ENCODE data around the gene HSP90AA1. TPM values are rescaled to one million over a fixed set of nuclear protein-coding genes. Genes with fewer than 3 reads are reported as not detected.

HSP90AA1 gene
- total and polyA plus RNA-seq, 2 experiments from 2014 or later, result 1,401 to 2,107 TPM

- TF ChIP-seq ZNF114 (CRISPR knock-in tag; IDR thresholded peaks at IDR 0.05) (no peak), CTCF (conservative IDR thresholded peaks at IDR 0.05; ENCODE audit: low read depth in 2 of 2) (peak; percentile 13 to 20; a peak in 2 of 4 replicates)
- Histone ChIP-seq H3K4me2 (peak overlapping the region; percentile 74), H3K4me1 (ENCODE audit: insufficient read depth) (no peaks in the 10 kb centered on the region), H3K27ac (ENCODE audit: low read depth) (no peak overlapping the region; the same call in 1 of the 2 replicates), H3K79me2 (replicated peaks; ENCODE audit: insufficient read depth) (no peaks in the 10 kb centered on the region), H3F3A (replicated peaks; ENCODE audit: low read depth) (0 out of 2 replicates have a peak, but pooled peaks cover 3% of the 10 kb centered on the region), H3K36me3 (ENCODE audit: insufficient read depth) (no peaks in the 10 kb centered on the region), H2AFZ (peak overlapping the region; percentile 96), H3K27me3 (ENCODE audit: insufficient read depth) (no peaks in the 10 kb centered on the region), H4K20me1 (replicated peaks; ENCODE audit: insufficient read depth) (no peaks in the 10 kb centered on the region), H3K4me3 (peak overlapping the region; percentile 34; the same call in 1 of the 2 replicates), H3K9me2 (ENCODE audit: insufficient read depth) (no peaks in the 10 kb centered on the region)
- DNase-seq (ENCODE audit: low spot score), result peak; percentile 73
- H3K27me3 Mint-ChIP-seq (ENCODE audit: insufficient read depth, low read depth, poor library complexity), result peaks cover 5% of the 10 kb centered on the region
- H3K4me3 Mint-ChIP-seq, result no peak overlapping the region
- no peaks in the 10 kb centered on the region; the same call in 2 of the 3 replicates for H3K9me3 Mint-ChIP-seq
- H3K36me3 Mint-ChIP-seq (ENCODE audit: low read depth), result no peaks in the 10 kb centered on the region
- ATAC-seq, result peak; percentile 90
- no peak overlapping the region for H3K27ac Mint-ChIP-seq
- H3K4me1 Mint-ChIP-seq, result peaks cover 5% of the 10 kb centered on the region; the same call in 2 of the 3 replicates
Observed at GRCh38 chr14:102063109-102063807, 23.6 kb downstream of the HSP90AA1 start.

DNA sequence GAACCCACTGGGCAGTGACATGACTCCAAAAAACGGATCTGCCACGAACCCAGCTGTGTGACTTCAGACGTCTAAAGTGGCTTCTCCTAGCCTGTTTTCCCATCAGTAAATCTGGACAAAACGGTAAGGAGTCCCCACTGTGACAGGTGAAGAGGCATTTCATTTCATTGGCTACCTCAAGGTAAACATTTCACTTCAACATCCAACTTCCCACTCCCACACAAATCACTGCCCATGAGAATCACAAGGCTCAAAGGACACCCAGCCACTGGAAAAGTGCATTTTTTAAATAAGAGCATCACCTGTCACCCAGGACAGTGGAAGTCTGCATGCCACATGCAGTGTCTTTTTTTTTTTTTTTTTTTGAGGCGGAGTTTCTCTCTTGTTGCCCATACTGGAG, 27.9 kb downstream of the HSP90AA1 start:
- H3K9me2 ChIP-seq (ENCODE audit: insufficient read depth), result no peaks in the 10 kb centered on the region
- H3K4me3 ChIP-seq, result no peak overlapping the region
- no peaks in the 10 kb centered on the region for H3K79me2 ChIP-seq (replicated peaks; ENCODE audit: insufficient read depth)
- peaks cover 6% of the 10 kb centered on the region for H3K36me3 Mint-ChIP-seq (ENCODE audit: low read depth)
- no peaks in the 10 kb centered on the region for H3K36me3 ChIP-seq (ENCODE audit: insufficient read depth)
- H3K27ac ChIP-seq (ENCODE audit: low read depth), result no peak overlapping the region
- H3K27me3 ChIP-seq (ENCODE audit: insufficient read depth), result no peaks in the 10 kb centered on the region
- peaks cover 24% of the 10 kb centered on the region; the same call in 1 of the 2 replicates for H3F3A ChIP-seq (replicated peaks; ENCODE audit: low read depth)
- DNase-seq (ENCODE audit: low spot score) (no peak), ATAC-seq (no peak)
- no peak overlapping the region for H3K4me3 Mint-ChIP-seq
- H3K27me3 Mint-ChIP-seq (ENCODE audit: insufficient read depth, low read depth, poor library complexity), result peaks cover 21% of the 10 kb centered on the region
- H3K4me1 Mint-ChIP-seq, result peaks cover 36% of the 10 kb centered on the region
- 0 out of 2 replicates have a peak overlapping the region, but pooled peaks have one; percentile 14 for H2AFZ ChIP-seq
- no peak overlapping the region for H3K27ac Mint-ChIP-seq
- H3K4me2 ChIP-seq, result no peak overlapping the region
- no peaks in the 10 kb centered on the region for H4K20me1 ChIP-seq (replicated peaks; ENCODE audit: insufficient read depth)
- H3K9me3 Mint-ChIP-seq, result no peaks in the 10 kb centered on the region
- H3K4me1 ChIP-seq (ENCODE audit: insufficient read depth), result 0 out of 2 replicates have a peak, but pooled peaks cover 2% of the 10 kb centered on the region
- no peak for TF ChIP-seq STAT1 (IDR thresholded peaks at IDR 0.05; ENCODE audit: unreplicated experiment)
- TF ChIP-seq POLR2AphosphoS5 (IDR thresholded peaks at IDR 0.05; ENCODE audit: low read depth), result no peak
- no peak for TF ChIP-seq CTCF (conservative IDR thresholded peaks at IDR 0.05; ENCODE audit: low read depth in 2 of 2)
- no peak for TF ChIP-seq REST (IDR thresholded peaks at IDR 0.05; ENCODE audit: unreplicated experiment)
- TF ChIP-seq, protein P1, sequence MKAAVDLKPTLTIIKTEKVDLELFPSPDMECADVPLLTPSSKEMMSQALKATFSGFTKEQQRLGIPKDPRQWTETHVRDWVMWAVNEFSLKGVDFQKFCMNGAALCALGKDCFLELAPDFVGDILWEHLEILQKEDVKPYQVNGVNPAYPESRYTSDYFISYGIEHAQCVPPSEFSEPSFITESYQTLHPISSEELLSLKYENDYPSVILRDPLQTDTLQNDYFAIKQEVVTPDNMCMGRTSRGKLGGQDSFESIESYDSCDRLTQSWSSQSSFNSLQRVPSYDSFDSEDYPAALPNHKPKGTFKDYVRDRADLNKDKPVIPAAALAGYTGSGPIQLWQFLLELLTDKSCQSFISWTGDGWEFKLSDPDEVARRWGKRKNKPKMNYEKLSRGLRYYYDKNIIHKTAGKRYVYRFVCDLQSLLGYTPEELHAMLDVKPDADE (IDR thresholded peaks at IDR 0.05), result no peak
- no peak for TF ChIP-seq NANOG (IDR thresholded peaks at IDR 0.05; ENCODE audit: borderline replicate concordance)
- no peak for TF ChIP-seq EZH2phosphoT487 (IDR thresholded peaks at IDR 0.05; ENCODE audit: unreplicated experiment)

All from GM23338 (cell line).